CD1c-positive myeloid dendritic cell (primary cell): Measurements from ENCODE around the gene HSPA12A.

Experiments used
- DNase-seq: peaks from one replicate; pipeline ENCODE4 v3.0.0-alpha.2; 2016; ENCODE audit errors: extremely low spot score

The HSPA12A gene

DNA sequence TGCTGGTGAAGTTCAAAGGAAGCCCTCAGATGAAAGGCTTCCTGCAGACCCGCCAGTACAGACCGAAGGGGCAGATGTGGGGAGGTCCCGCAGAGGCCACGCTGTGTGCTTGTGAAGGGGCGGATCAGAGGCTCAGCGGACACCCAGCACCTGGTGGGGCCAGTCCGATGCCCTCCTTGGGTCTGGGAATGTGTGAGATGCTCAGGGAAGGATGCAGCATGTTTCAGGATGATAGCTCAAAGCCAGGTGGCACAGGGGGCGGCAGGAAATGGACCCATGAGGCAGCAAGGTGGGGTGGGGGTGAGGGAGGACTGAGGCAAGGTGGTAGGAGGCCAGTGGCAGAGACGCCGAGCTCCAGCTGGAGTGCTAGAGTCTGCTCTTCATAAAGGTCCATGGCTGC is 27.9 kb upstream of the HSPA12A start:
- no peak for DNase-seq

- no peak for DNase-seq
These were observed 27.4 kb upstream of the HSPA12A start for GRCh38 chr10:116769791-116770190.

GRCh38 chr10:116769368-116769767 is 27.0 kb upstream of the HSPA12A start:
- DNase-seq = no peak

GRCh38 chr10:116768786-116769185 is 26.4 kb upstream of the HSPA12A start:
- DNase-seq = no peak

- DNase-seq = no peak
These were observed 24.7 kb upstream of the HSPA12A start for GRCh38 chr10:116766837-116767634.

DNA sequence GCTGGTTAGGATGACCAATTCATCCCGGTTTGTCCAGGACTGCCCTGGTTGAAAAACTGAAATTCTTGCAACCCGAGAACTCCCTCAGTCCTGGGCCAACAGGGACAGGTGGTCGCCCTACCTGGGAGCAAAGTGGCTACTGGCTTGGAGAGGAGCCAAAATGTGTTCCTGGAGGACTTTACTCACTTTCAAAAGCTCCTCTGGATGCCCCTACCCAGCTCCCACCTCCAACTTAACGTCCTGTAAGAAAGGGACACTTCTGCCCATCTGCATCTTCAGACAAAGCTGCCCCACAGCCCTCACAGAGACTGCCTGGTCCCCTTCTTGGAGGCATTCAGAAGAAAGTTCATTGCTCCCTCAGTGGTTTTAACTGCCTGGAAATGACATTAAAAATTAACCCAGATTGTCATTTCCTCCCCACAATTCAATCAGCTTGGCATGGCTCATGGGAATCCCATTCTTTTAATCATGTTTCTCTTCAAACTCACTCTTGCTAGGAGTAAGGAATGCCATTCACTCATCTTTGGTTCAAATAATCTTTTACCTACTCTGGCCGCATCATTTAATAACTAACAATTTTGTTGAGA is 24.0 kb upstream of the HSPA12A start:
- DNase-seq = no peak

- DNase-seq = peak; percentile 16
These were observed 23.3 kb upstream of the HSPA12A start for GRCh38 chr10:116765648-116766081.

DNA sequence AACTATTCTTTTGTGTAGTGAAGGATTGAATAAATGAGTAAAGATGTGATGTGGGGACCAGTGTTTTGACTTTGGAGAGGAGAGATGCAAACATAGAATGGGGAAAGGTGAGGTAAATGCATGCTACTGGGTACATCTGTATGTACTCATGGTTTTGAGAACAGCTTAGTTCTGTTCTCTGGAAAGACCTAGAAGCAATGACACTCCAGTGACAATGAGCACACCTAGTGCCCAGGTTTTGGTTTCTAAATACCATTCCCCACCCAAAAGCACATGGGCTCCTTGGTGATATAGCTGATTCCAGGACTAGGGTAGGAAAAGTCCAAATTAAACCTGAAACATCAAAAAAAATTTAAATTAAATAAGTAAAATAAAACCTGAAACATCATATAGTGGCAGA is 22.6 kb upstream of the HSPA12A start:
- no peak for DNase-seq

- no peak for DNase-seq
These were observed 21.1 kb upstream of the HSPA12A start for GRCh38 chr10:116763440-116763839.

DNA sequence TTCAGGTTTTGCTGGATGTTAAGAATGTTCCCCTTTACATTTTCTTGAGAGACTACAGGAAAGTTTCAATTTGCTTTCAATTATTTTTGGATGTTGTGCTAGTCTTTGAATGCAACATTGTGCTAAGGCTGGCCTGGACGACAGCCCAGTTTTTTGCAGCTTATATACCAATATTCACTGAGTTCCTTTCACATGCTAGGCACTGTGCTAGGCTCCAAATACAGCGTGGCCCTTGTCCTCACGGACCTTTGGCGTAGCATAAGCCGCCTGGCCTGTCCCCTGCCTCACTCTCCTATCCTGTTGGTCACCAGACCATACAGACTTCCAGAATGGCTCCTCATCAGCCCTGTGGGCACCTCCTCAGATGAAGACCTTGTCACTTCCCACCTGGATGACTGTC is 19.5 kb upstream of the HSPA12A start:
- no peak for DNase-seq

DNA sequence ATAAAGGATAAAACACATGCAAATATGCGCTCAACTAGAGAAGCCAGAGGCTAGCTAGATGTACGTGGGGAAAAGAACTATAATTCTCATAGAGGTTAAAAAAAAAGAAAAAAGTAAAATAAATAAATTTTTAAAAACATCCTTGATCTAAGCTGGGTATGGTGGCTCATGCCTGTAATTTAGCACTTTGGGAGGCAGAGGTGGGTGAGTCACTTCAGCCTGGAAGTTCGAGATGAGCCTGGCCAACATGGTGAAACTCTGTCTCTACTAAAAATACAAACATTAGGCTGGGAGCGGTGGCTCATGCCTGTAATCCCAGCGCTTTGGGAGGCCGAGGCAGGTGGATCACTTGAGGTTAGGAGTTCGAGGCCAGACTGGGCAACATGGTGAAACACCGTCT is 18.6 kb upstream of the HSPA12A start:
- DNase-seq = no peak

GRCh38 chr10:116757246-116757645 is 14.9 kb upstream of the HSPA12A start:
- DNase-seq = no peak

GRCh38 chr10:116756277-116756676 is 13.9 kb upstream of the HSPA12A start:
- DNase-seq = no peak

- no peak for DNase-seq
These were observed 11.4 kb upstream of the HSPA12A start for GRCh38 chr10:116753759-116754158.

DNA sequence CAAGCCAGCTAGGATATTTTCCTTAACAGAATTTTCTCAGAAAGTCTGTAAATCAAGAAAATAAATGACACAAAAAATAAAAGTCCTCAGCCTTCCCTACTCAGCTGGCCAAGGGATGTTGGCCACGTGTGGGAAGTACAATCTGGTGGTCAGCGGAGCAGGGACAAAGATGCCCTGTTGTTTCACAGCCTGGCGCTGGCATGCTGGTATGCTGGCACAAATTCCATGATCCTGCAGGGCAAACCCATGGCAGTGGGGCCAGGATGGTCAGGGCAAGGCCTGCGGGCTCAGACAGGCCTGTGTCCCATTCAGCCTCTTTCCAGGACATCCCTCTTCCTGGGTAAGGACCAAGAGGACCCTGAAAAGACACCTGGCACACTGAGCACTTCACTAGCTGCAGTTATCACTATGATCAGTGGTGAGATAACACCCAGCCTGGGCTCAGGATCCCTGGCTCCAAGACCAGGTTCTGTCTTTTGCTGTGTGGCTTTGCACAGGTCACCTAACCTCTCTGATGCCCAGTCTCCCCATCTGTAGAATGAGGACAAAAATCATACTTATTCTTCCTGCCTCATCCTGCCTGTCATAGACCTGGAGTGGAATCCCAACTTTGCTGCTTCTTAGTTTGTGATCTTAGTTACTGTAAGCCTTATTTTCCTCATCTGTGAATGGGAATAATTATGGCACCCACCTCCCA is 10.8 kb upstream of the HSPA12A start:
- DNase-seq = no peak

GRCh38 chr10:116752563-116752962 is 10.2 kb upstream of the HSPA12A start:
- no peak for DNase-seq

GRCh38 chr10:116748471-116748870 is 6.1 kb upstream of the HSPA12A start:
- no peak for DNase-seq

DNA sequence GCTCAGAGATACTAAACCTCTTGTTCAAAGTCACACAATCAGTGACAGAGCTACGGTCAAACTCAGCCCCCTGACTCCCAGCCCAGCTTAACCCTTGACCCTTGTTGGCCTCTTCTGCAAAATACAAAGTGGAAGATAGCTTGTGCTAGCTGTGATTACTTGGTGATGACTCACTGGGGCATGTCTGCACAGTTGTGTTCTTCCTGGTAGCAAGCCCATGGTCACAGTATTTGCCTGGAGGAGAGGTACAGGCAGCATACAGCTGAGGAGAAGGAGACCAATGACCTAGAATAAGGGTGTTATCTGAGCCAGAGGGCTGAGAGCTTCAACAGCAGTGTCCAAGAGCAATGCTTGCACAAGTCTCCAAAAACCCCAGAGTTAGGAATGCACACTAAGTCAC is 5.7 kb upstream of the HSPA12A start:
- no peak for DNase-seq

DNA sequence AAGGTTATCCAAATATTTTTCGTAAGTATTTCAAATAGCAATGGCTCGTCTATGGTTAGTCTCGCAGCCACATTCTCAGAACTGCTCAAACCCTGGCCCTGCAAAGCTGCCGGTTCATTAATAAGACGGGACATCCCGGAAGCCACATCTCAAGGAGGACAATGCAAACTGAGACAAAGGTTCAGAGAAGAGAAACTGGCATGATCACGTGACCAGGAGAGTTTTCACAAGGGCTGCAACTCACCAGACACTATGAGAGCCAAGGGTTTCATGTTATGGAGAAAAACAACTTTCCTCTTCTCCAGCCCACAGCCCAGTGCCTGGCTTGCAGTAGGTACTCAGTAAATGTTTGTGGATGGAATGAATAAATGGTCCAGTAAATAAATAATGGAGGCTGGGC is 5.0 kb upstream of the HSPA12A start:
- DNase-seq = no peak

DNA sequence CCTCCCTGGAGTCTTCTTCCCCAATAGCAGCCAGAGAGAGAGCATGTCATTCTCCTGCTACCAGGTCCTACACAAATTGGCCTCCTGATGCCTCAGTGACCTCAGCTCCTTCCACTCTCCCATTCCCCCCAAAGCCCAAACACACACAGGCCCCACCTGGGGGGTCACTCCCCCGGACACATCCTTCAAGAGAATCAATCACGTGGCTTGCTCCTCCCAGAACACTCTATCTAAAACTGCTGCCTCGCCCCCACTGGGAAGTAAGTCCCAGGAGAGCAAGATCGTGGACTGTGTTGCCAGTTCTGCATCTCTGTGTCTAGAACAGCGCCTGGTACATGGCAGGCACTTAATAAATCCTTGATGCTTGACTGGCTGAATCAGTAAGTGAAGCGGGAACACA is 2.5 kb upstream of the HSPA12A start:
- no peak for DNase-seq

DNA sequence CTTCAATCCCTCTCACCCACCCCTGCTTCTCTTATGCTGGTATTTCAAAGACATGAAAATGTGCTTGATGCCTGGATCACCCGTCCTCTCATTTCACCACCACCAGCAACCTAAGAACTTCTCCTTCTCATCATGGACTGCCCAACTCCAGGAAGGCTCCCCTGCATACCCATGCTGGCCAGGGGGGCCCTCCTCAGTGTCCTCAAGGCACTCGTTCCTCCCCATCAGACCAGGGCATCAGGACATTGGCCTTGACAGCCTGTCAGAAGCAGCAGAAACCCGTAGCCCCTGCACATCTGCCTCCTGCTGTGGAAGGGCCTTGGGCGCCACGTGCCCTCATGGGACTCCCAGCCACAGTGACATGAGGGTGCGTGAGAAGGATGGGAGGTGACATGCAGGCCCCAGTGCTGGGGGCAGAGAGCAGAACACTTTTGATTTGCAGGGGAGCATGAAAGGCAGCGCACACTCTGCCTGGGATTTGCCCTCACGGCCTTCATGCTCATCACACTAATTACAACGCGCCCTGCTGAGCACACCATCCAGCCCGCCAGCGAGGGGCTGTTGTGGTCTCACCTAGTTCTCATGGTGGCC is 1.9 kb upstream of the HSPA12A start:
- DNase-seq = no peak

DNA sequence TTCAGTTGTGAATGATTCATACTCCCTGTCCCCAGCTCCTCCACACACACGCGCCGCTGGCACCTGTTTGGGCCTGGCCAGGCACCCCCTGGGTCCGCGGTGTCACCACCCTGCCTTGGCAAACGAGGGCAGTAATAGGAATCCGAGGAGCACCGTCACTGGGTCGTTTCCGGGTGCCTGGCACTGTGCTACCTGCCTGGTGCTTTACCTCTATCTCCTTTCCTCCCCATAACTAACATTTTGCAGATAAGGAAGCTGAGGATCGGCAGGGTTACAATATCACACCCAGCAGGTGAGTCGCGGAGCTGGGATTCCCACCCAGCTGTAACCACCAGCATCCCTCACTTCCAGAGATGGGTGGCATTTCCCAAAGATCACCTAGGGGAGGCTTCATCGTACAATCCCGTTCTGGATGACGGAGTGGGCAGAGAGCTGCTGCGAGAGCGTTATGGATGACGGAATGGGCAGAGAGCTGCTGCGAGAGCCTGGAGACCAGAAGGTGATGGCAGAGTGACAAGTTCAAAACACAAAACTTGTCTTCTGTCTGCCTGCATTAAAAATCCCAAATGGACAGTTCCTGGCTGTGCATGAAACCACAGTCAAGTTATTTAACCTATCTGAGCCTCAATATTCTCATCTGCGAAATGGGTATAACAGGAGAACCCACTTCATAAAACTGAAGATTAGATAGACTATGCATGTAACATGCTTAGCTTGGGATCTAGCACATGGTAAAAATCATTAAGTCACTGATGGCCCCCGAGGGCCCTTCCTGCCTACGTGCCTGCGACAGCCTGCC is 1.1 kb upstream of the HSPA12A start:
- DNase-seq = no peak
